Fibroblast of mammary gland (primary cell): ENCODE results near the gene SPINK2.
A peak's percentile ranks its signal among the peaks of the same experiment; 100 is the strongest.

Source experiments
- DNase-seq: peaks from one replicate; pipeline ENCODE4 v3.0.0-alpha.2; 2010; ENCODE audit warnings: low read depth
- H3K4me3 ChIP-seq: 2 replicates; pipeline ENCODE4 v1.5.1; 2011; ENCODE audit warnings: low read depth, mild to moderate bottlenecking, low read length, moderate library complexity; ENCODE audit not compliant: control insufficient read depth
- CTCF ChIP-seq: conservative IDR thresholded peaks from 2 replicates; pipeline ENCODE4 v1.5.1; 2011; ENCODE audit warnings: low read depth, low read length, inconsistent platforms; ENCODE audit not compliant: control insufficient read depth, insufficient read depth

SPINK2 gene

GRCh38 chr4:56803471-56803870 is 18.0 kb downstream of the SPINK2 start:
- TF ChIP-seq CTCF: no peak
- no peak overlapping the region for H3K4me3 ChIP-seq
- no peak for DNase-seq

GRCh38 chr4:56799824-56800756 is 21.4 kb downstream of the SPINK2 start:
- peak; percentile 88 for DNase-seq
- H3K4me3 ChIP-seq: peak overlapping the region; percentile 53
- peak; percentile 97 for TF ChIP-seq CTCF

GRCh38 chr4:56799161-56799759 is 22.2 kb downstream of the SPINK2 start:
- H3K4me3 ChIP-seq: peak overlapping the region; percentile 53
- DNase-seq: peak; percentile 44

GRCh38 chr4:56796211-56796610 is 25.3 kb downstream of the SPINK2 start:
- no peak for DNase-seq
- no peak for TF ChIP-seq CTCF
- no peak overlapping the region for H3K4me3 ChIP-seq

More at GRCh38 chr4:56799161-56799759, 22.2 kb downstream of the SPINK2 start:
- no peak for TF ChIP-seq CTCF

GRCh38 chr4:56791316-56791715 is 30.2 kb downstream of the SPINK2 start:
- DNase-seq: no peak
- no peak overlapping the region for H3K4me3 ChIP-seq
- no peak for TF ChIP-seq CTCF

- no peak for TF ChIP-seq CTCF
Measured at GRCh38 chr4:56790691-56791091, 30.8 kb downstream of the SPINK2 start.

GRCh38 chr4:56788081-56788480 is 33.4 kb downstream of the SPINK2 start:
- H3K4me3 ChIP-seq: no peak overlapping the region
- no peak for TF ChIP-seq CTCF
- no peak for DNase-seq

More at GRCh38 chr4:56790691-56791091, 30.8 kb downstream of the SPINK2 start:
- H3K4me3 ChIP-seq: no peak overlapping the region
- DNase-seq: peak; percentile 62
